ENCODE data around the gene CORO2A. TPM values are rescaled to one million over a fixed set of nuclear protein-coding genes. Genes with fewer than 3 reads are reported as not detected.

Gene CORO2A
- total RNA-seq, 1 experiment from 2014 or later, result 32.5 TPM

- H3K9me3 Mint-ChIP-seq, result no peaks in the 10 kb centered on the region
- 0 out of 2 replicates have a peak, but pooled peaks cover 3% of the 10 kb centered on the region for H3K36me3 Mint-ChIP-seq
- no peak overlapping the region for H3K4me3 Mint-ChIP-seq
- TF ChIP-seq SOX15 (CRISPR knock-in tag; IDR thresholded peaks at IDR 0.05) (no peak), CREM (CRISPR knock-in tag; IDR thresholded peaks at IDR 0.05) (no peak), FOXP1 (CRISPR knock-in tag; IDR thresholded peaks at IDR 0.05; ENCODE audit: borderline replicate concordance) (no peak), EMX1 (CRISPR knock-in tag; IDR thresholded peaks at IDR 0.05) (no peak), JUN (CRISPR knock-in tag; IDR thresholded peaks at IDR 0.05) (no peak), GRHL2 (CRISPR knock-in tag; IDR thresholded peaks at IDR 0.05; ENCODE audit: insufficient replicate concordance, severe bottlenecking) (no peak), JAZF1 (CRISPR knock-in tag; IDR thresholded peaks at IDR 0.05) (no peak), NFATC4 (CRISPR knock-in tag; IDR thresholded peaks at IDR 0.05) (no peak), ZNF263 (CRISPR knock-in tag; IDR thresholded peaks at IDR 0.05; ENCODE audit: low read depth) (no peak)
- CTCF ChIA-PET, result no interaction called here
- peaks cover 18% of the 10 kb centered on the region for H3K4me1 Mint-ChIP-seq
- POLR2A ChIA-PET, result no interaction called here
- H3K27me3 Mint-ChIP-seq (ENCODE audit: low read depth), result no peaks in the 10 kb centered on the region
- no peak for DNase-seq (ENCODE audit: low spot score)
- ATAC-seq, result no peak
- no peak overlapping the region for H3K27ac Mint-ChIP-seq
These were observed 96.3 kb downstream of the CORO2A start for GRCh38 chr9:98096091-98096490.

GRCh38 chr9:98095401-98095800, 97.0 kb downstream of the CORO2A start:
- DNase-seq (ENCODE audit: low spot score) (no peak), ATAC-seq (no peak)
- ChIA-PET POLR2A (no interaction called here), CTCF (no interaction called here)
- no peak overlapping the region for H3K27ac Mint-ChIP-seq
- H3K27me3 Mint-ChIP-seq (ENCODE audit: low read depth), result no peaks in the 10 kb centered on the region
- H3K9me3 Mint-ChIP-seq, result no peaks in the 10 kb centered on the region
- peaks cover 25% of the 10 kb centered on the region for H3K4me1 Mint-ChIP-seq
- 0 out of 2 replicates have a peak, but pooled peaks cover 3% of the 10 kb centered on the region for H3K36me3 Mint-ChIP-seq
- no peak for TF ChIP-seq IRF1 (CRISPR knock-in tag; IDR thresholded peaks at IDR 0.05)
- TF ChIP-seq ZNF423 (CRISPR knock-in tag; IDR thresholded peaks at IDR 0.05), result no peak
- no peak for TF ChIP-seq USF1 (CRISPR knock-in tag; IDR thresholded peaks at IDR 0.05)
- TF ChIP-seq ESRRA (CRISPR knock-in tag; IDR thresholded peaks at IDR 0.05; ENCODE audit: borderline replicate concordance), result no peak
- no peak for TF ChIP-seq MYBL2 (CRISPR knock-in tag; IDR thresholded peaks at IDR 0.05)
- TF ChIP-seq TP53 (CRISPR knock-in tag; IDR thresholded peaks at IDR 0.05), result no peak
- TF ChIP-seq PRDM15 (CRISPR knock-in tag; IDR thresholded peaks at IDR 0.05), result no peak
- TF ChIP-seq SP1 (CRISPR knock-in tag; conservative IDR thresholded peaks at IDR 0.05), result no peak
- no peak for TF ChIP-seq SOX15 (CRISPR knock-in tag; IDR thresholded peaks at IDR 0.05)
- no peak for TF ChIP-seq ZNF219 (CRISPR knock-in tag; IDR thresholded peaks at IDR 0.05; ENCODE audit: borderline replicate concordance)
- no peak for TF ChIP-seq MLX (CRISPR knock-in tag; IDR thresholded peaks at IDR 0.05)
- H3K4me3 Mint-ChIP-seq, result no peak overlapping the region

- Mint-ChIP-seq H3K9me3 (no peaks in the 10 kb centered on the region), H3K27ac (no peak overlapping the region), H3K36me3 (0 out of 2 replicates have a peak, but pooled peaks cover 5% of the 10 kb centered on the region), H3K4me3 (no peak overlapping the region), H3K4me1 (peaks cover 30% of the 10 kb centered on the region), H3K27me3 (ENCODE audit: low read depth) (no peaks in the 10 kb centered on the region)
- DNase-seq (ENCODE audit: low spot score) (no peak), ATAC-seq (no peak)
- CTCF ChIA-PET, result no interaction called here
- TF ChIP-seq CREB1 (CRISPR knock-in tag; IDR thresholded peaks at IDR 0.05) (no peak), ZNF232 (CRISPR knock-in tag; IDR thresholded peaks at IDR 0.05) (no peak), FOXP1 (CRISPR knock-in tag; IDR thresholded peaks at IDR 0.05; ENCODE audit: borderline replicate concordance) (no peak), ATF2 (CRISPR knock-in tag; IDR thresholded peaks at IDR 0.05; ENCODE audit: borderline replicate concordance, low read depth) (no peak), IRF1 (CRISPR knock-in tag; IDR thresholded peaks at IDR 0.05) (no peak)
- POLR2A ChIA-PET, result no interaction called here
These were observed 97.6 kb downstream of the CORO2A start for GRCh38 chr9:98094851-98095250.
